Measurements from ENCODE around the gene PHLDA3. TPM values are rescaled to one million over a fixed set of nuclear protein-coding genes. Genes with fewer than 3 reads are reported as not detected.

Gene PHLDA3
- total and polyA plus RNA-seq, 2 donors (not counting 1 experiment from before 2014, with no cell fraction given) = 26.5 to 141 TPM

GRCh38 chr1:201445310-201445709 is 23.7 kb downstream of the PHLDA3 start:
- Histone ChIP-seq H3K9me3 (ENCODE audit: control insufficient read depth, insufficient read depth, low read depth, low read length) (no peaks in the 10 kb centered on the region), H3K27me3 (ENCODE audit: control insufficient read depth, insufficient read depth, low read length) (peaks cover 4% of the 10 kb centered on the region), H2AFZ (ENCODE audit: low read length) (no peak overlapping the region), H3K4me3 (replicated peaks in 1 of 4; ENCODE audit: control extremely low read depth in 1 of 4, insufficient read depth in 1 of 4, low read depth in 3 of 4, low read length in 4 of 4) (no peak overlapping the region), H3K79me2 (ENCODE audit: control insufficient read depth, insufficient read depth, low read length) (no peaks in the 10 kb centered on the region), H3K36me3 (ENCODE audit: control insufficient read depth, insufficient read depth, low read length) (no peaks in the 10 kb centered on the region), H3K4me1 (ENCODE audit: control insufficient read depth, extremely low read depth, insufficient read depth, low read length) (no peaks in the 10 kb centered on the region), H3K4me2 (ENCODE audit: extremely low read depth, insufficient read depth, low read length) (no peak overlapping the region), H3K27ac (ENCODE audit: insufficient read depth, low read length) (no peak overlapping the region), H3K9ac (ENCODE audit: insufficient read depth, low read length) (no peak overlapping the region), H4K20me1 (ENCODE audit: control insufficient read depth, extremely low read depth, insufficient read depth, low read length) (no peaks in the 10 kb centered on the region)
- TF ChIP-seq EZH2 (IDR thresholded peaks at IDR 0.05; ENCODE audit: low read length, missing control alignments) (no peak), CTCF (conservative IDR thresholded peaks at IDR 0.05 in 1 of 2, IDR thresholded peaks at IDR 0.05 in 1 of 2; ENCODE audit: low read depth in 1 of 2, low read length in 2 of 2) (no peak)
- no peak for DNase-seq (ENCODE audit: low read depth in 2 of 2)

- Histone ChIP-seq H3K4me2 (ENCODE audit: extremely low read depth, insufficient read depth, low read length) (no peak overlapping the region), H3K9me3 (ENCODE audit: control insufficient read depth, insufficient read depth, low read depth, low read length) (no peaks in the 10 kb centered on the region), H2AFZ (ENCODE audit: low read length) (no peak overlapping the region), H4K20me1 (ENCODE audit: control insufficient read depth, extremely low read depth, insufficient read depth, low read length) (no peaks in the 10 kb centered on the region), H3K79me2 (ENCODE audit: control insufficient read depth, insufficient read depth, low read length) (no peaks in the 10 kb centered on the region), H3K4me3 (replicated peaks in 1 of 4; ENCODE audit: control extremely low read depth in 1 of 4, insufficient read depth in 1 of 4, low read depth in 3 of 4, low read length in 4 of 4) (no peak overlapping the region), H3K9ac (ENCODE audit: insufficient read depth, low read length) (no peak overlapping the region), H3K27ac (ENCODE audit: insufficient read depth, low read length) (no peak overlapping the region), H3K27me3 (ENCODE audit: control insufficient read depth, insufficient read depth, low read length) (peaks cover 4% of the 10 kb centered on the region), H3K36me3 (ENCODE audit: control insufficient read depth, insufficient read depth, low read length) (no peaks in the 10 kb centered on the region), H3K4me1 (ENCODE audit: control insufficient read depth, extremely low read depth, insufficient read depth, low read length) (no peaks in the 10 kb centered on the region)
- DNase-seq (ENCODE audit: low read depth in 2 of 2) = peak; percentile 8 to 68
- TF ChIP-seq CTCF (conservative IDR thresholded peaks at IDR 0.05 in 1 of 2, IDR thresholded peaks at IDR 0.05 in 1 of 2; ENCODE audit: low read depth in 1 of 2, low read length in 2 of 2) = no peak
- no peak for TF ChIP-seq EZH2 (IDR thresholded peaks at IDR 0.05; ENCODE audit: low read length, missing control alignments)
Measured at GRCh38 chr1:201444792-201445191, 24.2 kb downstream of the PHLDA3 start.

GRCh38 chr1:201443747-201444146 is 25.2 kb downstream of the PHLDA3 start:
- Histone ChIP-seq H3K9me3 (ENCODE audit: control insufficient read depth, insufficient read depth, low read depth, low read length) (no peaks in the 10 kb centered on the region), H3K4me2 (ENCODE audit: extremely low read depth, insufficient read depth, low read length) (no peak overlapping the region), H3K4me3 (replicated peaks in 1 of 4; ENCODE audit: control extremely low read depth in 1 of 4, insufficient read depth in 1 of 4, low read depth in 3 of 4, low read length in 4 of 4) (no peak overlapping the region), H3K27me3 (ENCODE audit: control insufficient read depth, insufficient read depth, low read length) (peaks cover 4% of the 10 kb centered on the region), H3K36me3 (ENCODE audit: control insufficient read depth, insufficient read depth, low read length) (no peaks in the 10 kb centered on the region), H2AFZ (ENCODE audit: low read length) (no peak overlapping the region), H3K9ac (ENCODE audit: insufficient read depth, low read length) (no peak overlapping the region), H4K20me1 (ENCODE audit: control insufficient read depth, extremely low read depth, insufficient read depth, low read length) (no peaks in the 10 kb centered on the region), H3K79me2 (ENCODE audit: control insufficient read depth, insufficient read depth, low read length) (no peaks in the 10 kb centered on the region), H3K27ac (ENCODE audit: insufficient read depth, low read length) (no peak overlapping the region), H3K4me1 (ENCODE audit: control insufficient read depth, extremely low read depth, insufficient read depth, low read length) (no peaks in the 10 kb centered on the region)
- no peak for TF ChIP-seq CTCF (conservative IDR thresholded peaks at IDR 0.05 in 1 of 2, IDR thresholded peaks at IDR 0.05 in 1 of 2; ENCODE audit: low read depth in 1 of 2, low read length in 2 of 2)
- no peak for TF ChIP-seq EZH2 (IDR thresholded peaks at IDR 0.05; ENCODE audit: low read length, missing control alignments)
- DNase-seq (ENCODE audit: low read depth in 2 of 2) = no peak

Data from fibroblast of lung (primary cell).